ENCODE results near the gene DPYSL5.

DNA sequence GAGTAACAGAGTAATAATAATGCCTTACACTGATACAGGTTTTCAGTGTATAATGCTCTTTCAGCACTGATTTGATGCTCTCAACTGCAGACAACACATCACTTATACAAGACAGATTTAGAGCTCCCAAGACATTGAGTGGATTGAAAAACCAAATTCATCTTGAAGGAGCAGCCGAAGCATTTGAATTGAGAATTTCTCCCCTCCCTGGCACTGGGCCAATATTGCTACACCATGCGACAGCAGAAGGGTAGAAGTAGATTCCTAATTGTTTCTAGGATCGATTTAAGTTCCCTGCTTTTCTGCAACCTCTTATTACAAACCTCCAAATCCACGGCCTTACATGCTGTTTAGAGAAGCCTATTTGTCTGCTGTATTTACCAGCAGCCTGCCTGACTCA is 46.6 kb upstream of the DPYSL5 start:
- TF ChIP-seq POLR2AphosphoS5 (IDR thresholded peaks at IDR 0.05; ENCODE audit: low read depth, low read length): no peak
- TF ChIP-seq, protein P1, sequence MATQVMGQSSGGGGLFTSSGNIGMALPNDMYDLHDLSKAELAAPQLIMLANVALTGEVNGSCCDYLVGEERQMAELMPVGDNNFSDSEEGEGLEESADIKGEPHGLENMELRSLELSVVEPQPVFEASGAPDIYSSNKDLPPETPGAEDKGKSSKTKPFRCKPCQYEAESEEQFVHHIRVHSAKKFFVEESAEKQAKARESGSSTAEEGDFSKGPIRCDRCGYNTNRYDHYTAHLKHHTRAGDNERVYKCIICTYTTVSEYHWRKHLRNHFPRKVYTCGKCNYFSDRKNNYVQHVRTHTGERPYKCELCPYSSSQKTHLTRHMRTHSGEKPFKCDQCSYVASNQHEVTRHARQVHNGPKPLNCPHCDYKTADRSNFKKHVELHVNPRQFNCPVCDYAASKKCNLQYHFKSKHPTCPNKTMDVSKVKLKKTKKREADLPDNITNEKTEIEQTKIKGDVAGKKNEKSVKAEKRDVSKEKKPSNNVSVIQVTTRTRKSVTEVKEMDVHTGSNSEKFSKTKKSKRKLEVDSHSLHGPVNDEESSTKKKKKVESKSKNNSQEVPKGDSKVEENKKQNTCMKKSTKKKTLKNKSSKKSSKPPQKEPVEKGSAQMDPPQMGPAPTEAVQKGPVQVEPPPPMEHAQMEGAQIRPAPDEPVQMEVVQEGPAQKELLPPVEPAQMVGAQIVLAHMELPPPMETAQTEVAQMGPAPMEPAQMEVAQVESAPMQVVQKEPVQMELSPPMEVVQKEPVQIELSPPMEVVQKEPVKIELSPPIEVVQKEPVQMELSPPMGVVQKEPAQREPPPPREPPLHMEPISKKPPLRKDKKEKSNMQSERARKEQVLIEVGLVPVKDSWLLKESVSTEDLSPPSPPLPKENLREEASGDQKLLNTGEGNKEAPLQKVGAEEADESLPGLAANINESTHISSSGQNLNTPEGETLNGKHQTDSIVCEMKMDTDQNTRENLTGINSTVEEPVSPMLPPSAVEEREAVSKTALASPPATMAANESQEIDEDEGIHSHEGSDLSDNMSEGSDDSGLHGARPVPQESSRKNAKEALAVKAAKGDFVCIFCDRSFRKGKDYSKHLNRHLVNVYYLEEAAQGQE (IDR thresholded peaks at IDR 0.05; ENCODE audit: insufficient read depth in 1 of 2, low read depth in 2 of 2, low read length in 2 of 2): no peak
- no peak for TF ChIP-seq SIN3A (IDR thresholded peaks at IDR 0.05; ENCODE audit: borderline replicate concordance, insufficient read depth, low read length)
- no peak for TF ChIP-seq TAF1 (IDR thresholded peaks at IDR 0.05; ENCODE audit: borderline replicate concordance, insufficient read depth, low read length)

Measured in PFSK-1 (cell line).